Mesothelial cell of epicardium (in vitro differentiated cells): ENCODE data around the gene TMEM87B. TPM values are rescaled to one million over a fixed set of nuclear protein-coding genes. Genes with fewer than 3 reads are reported as not detected.
"Not testable (repeated sequence)": the region's sequence is repeated elsewhere in the genome, so short reads cannot be mapped to it uniquely, and the experiment has no call there.

Source experiments
- DNase-seq, 2 experiments: peaks; one replicate each; pipeline ENCODE4 v3.0.0; 2021; ENCODE audit warnings: low spot score in 2 of 2; ENCODE audit not compliant: unreplicated experiment in 2 of 2
- H3K27ac Mint-ChIP-seq: 2 replicates; pipeline ENCODE4 v1.8.0; 2021; ENCODE audit warnings: mixed read lengths
- H3K27me3 Mint-ChIP-seq: 2 replicates; pipeline ENCODE4 v1.8.0; 2021; ENCODE audit warnings: low read depth, mixed read lengths
- H3K36me3 Mint-ChIP-seq: 2 replicates; pipeline ENCODE4 v1.8.0; 2021; ENCODE audit warnings: mixed read lengths
- H3K4me1 Mint-ChIP-seq: 2 replicates; pipeline ENCODE4 v1.8.0; 2021; ENCODE audit warnings: mixed read lengths
- H3K4me3 Mint-ChIP-seq: 2 replicates; pipeline ENCODE4 v1.8.0; 2021; ENCODE audit warnings: mild to moderate bottlenecking, moderate library complexity, mixed read lengths
- H3K9me3 Mint-ChIP-seq: 2 replicates; pipeline ENCODE4 v1.8.0; 2021; ENCODE audit warnings: mixed read lengths
- total RNA-seq: library from RNA; stranded (reverse); gene quantifications from 3 replicates; pipeline ENCODE4 v1.2.1, GENCODE V29; 2021
- TF ChIP-seq, protein P1 (sequence below): fragments of 200-600 bp; sonication (generic); IDR thresholded peaks from one replicate; pipeline ENCODE4 v1.5.0; 2021; ENCODE audit warnings: antibody characterized with exemption; ENCODE audit not compliant: unreplicated experiment

Gene TMEM87B
- total RNA-seq, 1 donor from 2014 or later: 19.4 TPM

DNA sequence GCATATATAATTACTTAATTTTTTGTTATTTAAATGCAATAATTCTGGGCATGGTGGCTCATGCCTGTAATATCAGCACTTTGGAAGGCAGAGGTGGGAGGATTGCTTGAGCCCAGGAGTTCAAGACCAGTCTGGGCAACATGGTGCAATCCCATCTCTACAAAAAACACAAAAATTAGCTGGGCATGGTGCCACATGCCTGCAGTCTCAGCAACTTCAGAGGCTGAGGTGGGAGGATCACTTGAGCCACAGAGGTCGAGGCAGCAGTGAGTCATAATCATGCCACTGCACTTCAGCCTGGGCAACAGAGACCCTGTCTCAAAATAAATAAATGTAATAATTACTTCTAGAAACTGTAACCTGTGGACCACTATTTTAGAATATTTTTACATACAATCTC lies 21.5 kb upstream of the TMEM87B start:
- Mint-ChIP-seq H3K4me3 (no peak overlapping the region), H3K27ac (no peak overlapping the region), H3K4me1 (peaks cover 20% of the 10 kb centered on the region), H3K9me3 (peaks cover 20% of the 10 kb centered on the region), H3K36me3 (peaks cover 24% of the 10 kb centered on the region), H3K27me3 (no peaks in the 10 kb centered on the region)
- TF ChIP-seq, protein P1, sequence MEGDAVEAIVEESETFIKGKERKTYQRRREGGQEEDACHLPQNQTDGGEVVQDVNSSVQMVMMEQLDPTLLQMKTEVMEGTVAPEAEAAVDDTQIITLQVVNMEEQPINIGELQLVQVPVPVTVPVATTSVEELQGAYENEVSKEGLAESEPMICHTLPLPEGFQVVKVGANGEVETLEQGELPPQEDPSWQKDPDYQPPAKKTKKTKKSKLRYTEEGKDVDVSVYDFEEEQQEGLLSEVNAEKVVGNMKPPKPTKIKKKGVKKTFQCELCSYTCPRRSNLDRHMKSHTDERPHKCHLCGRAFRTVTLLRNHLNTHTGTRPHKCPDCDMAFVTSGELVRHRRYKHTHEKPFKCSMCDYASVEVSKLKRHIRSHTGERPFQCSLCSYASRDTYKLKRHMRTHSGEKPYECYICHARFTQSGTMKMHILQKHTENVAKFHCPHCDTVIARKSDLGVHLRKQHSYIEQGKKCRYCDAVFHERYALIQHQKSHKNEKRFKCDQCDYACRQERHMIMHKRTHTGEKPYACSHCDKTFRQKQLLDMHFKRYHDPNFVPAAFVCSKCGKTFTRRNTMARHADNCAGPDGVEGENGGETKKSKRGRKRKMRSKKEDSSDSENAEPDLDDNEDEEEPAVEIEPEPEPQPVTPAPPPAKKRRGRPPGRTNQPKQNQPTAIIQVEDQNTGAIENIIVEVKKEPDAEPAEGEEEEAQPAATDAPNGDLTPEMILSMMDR: no peak
- DNase-seq: no peak

DNA sequence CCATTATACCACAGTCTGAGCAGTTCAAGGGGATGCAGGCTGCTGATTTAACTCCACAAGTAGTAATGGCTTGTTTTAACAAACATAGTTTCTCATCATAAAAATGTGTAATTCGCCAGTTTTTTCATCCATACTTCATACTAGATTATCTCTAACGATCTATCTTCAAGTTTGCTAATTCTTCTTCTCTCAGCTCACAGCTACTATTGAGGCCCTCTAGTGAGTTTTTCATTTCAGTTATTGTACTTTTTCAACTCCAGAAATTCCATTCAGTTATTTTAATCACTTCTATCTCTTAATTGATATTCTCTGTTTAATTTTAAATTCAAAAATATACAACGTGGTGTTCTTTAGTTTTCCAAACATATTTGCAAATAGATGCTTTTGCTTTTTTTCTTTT lies 20.1 kb upstream of the TMEM87B start:
- DNase-seq: no peak
- no peak overlapping the region for H3K27ac Mint-ChIP-seq
- TF ChIP-seq, protein P1: no peak
- peaks cover 18% of the 10 kb centered on the region for H3K36me3 Mint-ChIP-seq
- peaks cover 20% of the 10 kb centered on the region for H3K4me1 Mint-ChIP-seq
- H3K4me3 Mint-ChIP-seq: no peak overlapping the region
- H3K9me3 Mint-ChIP-seq: peaks cover 24% of the 10 kb centered on the region
- H3K27me3 Mint-ChIP-seq: no peaks in the 10 kb centered on the region

DNA sequence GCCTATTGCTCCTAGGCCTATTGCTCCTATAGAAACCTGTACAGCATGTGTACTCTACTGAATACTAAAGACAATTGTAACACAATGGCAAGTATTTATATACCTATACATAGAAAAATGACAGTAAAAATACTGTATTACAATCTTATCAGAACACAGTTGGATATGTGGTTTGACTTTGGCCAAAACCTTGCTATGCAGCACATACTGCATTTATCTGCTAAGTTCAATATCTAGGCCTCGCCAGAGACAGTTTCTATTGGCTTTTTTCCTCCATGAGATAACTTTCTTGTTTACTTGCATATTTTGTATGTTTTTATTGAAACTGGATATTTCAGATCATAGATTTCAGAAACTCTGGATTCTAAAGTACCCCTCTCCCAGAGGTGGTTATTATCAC lies 19.3 kb upstream of the TMEM87B start:
- TF ChIP-seq, protein P1: no peak
- H3K9me3 Mint-ChIP-seq: peaks cover 19% of the 10 kb centered on the region
- peaks cover 12% of the 10 kb centered on the region for H3K36me3 Mint-ChIP-seq

DNA sequence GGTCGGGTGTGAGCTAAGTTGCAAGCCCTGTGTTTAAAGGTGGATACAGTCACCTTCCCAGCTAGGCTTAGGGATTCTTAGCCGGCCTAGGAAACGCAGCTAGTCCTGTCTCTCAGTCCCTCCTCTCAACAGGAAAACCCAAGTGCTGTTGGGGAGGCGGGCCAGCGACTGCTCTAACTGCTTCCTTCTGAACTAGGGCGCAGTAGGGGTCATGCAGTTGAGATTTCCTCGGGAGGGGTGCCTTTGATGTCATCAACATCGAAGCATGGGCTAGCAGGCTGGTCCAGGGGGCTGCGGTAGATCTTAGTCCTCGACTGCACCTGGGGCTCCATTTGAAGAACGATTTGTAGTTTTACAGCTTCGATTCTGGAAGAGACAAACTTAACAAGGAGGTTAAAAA lies 15.5 kb upstream of the TMEM87B start:
- H3K4me3 Mint-ChIP-seq, H3K27ac Mint-ChIP-seq, H3K27me3 Mint-ChIP-seq, DNase-seq: not testable (repeated sequence)
- peaks cover 12% of the 10 kb centered on the region for H3K4me1 Mint-ChIP-seq
- H3K36me3 Mint-ChIP-seq: peaks cover 13% of the 10 kb centered on the region
- peaks cover 26% of the 10 kb centered on the region for H3K9me3 Mint-ChIP-seq

More for the DNA sequence above, 19.3 kb upstream of the TMEM87B start:
- Mint-ChIP-seq H3K27ac (no peak overlapping the region), H3K27me3 (no peaks in the 10 kb centered on the region), H3K4me3 (no peak overlapping the region), H3K4me1 (peaks cover 21% of the 10 kb centered on the region)
- no peak for DNase-seq

DNA sequence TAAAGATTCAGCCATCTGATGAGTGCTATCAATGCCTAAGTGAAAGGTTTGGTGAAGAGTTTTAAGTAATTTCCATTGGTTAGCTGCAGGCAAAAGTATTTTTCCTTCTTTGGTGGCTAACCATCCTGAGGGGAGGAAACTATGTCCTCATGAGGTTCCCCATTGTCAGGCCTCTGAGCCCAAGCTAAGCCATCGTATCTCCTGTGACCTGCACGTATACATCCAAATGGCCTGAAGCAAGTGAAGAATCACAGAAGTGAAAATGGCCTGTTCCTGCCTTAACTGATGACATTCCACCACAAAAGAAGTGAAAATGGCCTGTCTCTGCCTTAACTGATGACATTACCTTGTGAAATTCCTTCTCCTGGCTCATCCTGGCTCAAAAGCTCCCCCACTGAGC lies 15.0 kb upstream of the TMEM87B start:
- H3K27me3 Mint-ChIP-seq, H3K27ac Mint-ChIP-seq, H3K4me3 Mint-ChIP-seq, DNase-seq: not testable (repeated sequence)
- Mint-ChIP-seq H3K36me3 (peaks cover 15% of the 10 kb centered on the region), H3K9me3 (peaks cover 26% of the 10 kb centered on the region), H3K4me1 (peaks cover 12% of the 10 kb centered on the region)

DNA sequence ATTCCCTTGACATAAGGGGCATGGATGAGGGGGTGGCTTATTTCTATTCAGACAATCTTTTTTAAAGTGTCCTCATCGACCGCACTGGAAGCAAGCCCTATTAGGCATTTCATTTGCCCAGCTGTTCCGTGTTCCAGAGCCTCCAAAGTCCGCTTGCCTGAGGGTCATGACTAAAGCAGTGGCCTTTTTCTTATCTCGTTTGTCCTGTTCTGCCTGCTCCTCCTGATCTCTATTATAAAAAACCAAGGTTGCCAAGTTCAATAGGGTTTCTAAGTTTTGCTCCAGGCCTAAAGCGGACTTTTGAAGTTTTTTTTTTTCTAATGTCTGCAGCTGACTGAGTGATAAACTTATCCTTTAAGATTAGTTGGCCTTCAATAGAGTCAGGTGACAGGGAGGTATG lies 13.6 kb upstream of the TMEM87B start:
- not testable (repeated sequence) for DNase-seq, H3K4me3 Mint-ChIP-seq, H3K27ac Mint-ChIP-seq, H3K27me3 Mint-ChIP-seq
- Mint-ChIP-seq H3K36me3 (peaks cover 23% of the 10 kb centered on the region), H3K4me1 (peaks cover 12% of the 10 kb centered on the region), H3K9me3 (peaks cover 40% of the 10 kb centered on the region)

DNA sequence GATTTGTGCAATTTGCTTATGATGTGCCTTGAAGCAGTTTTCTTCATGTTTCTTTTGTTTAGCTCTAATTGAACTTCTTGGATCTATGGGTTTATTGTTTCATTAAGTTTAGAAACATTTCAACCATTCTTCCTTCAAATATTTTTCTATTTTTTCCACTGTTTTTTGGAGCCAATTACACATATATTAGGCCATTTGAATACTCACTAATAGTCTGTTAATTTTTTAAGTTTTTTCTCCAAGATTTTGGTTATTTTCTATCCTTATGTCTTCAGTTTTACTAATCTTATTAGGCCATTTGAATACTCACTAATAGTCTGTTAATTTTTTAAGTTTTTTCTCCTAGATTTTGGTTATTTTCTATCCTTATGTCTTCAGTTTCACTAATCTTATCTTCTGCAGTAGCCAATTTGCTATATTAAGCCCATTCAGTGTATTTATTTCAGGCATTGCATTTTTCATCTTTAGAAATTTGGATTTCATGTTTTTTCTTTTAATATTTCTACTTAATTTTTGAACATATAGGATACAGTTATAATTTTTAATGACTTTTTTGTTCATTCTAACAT lies 9.5 kb upstream of the TMEM87B start:
- Mint-ChIP-seq H3K4me3 (no peak overlapping the region), H3K27ac (no peak overlapping the region), H3K4me1 (peaks cover 17% of the 10 kb centered on the region), H3K27me3 (no peaks in the 10 kb centered on the region), H3K36me3 (peaks cover 13% of the 10 kb centered on the region), H3K9me3 (peaks cover 24% of the 10 kb centered on the region)
- no peak for DNase-seq
- TF ChIP-seq, protein P1: no peak
